ENCODE data around the gene MRPL12. TPM values are rescaled to one million over a fixed set of nuclear protein-coding genes. Genes with fewer than 3 reads are reported as not detected.

MRPL12 gene
- total RNA-seq, 2 donors from 2014 or later, result 49.1 to 64.7 TPM

- Mint-ChIP-seq H3K36me3 (ENCODE audit: insufficient read depth in 2 of 2) (peaks cover 0 to 3% of the 10 kb centered on the region in 2 donors), H3K4me1 (ENCODE audit: low read depth) (peaks cover 46% of the 10 kb centered on the region), H3K27me3 (ENCODE audit: low read depth) (no peaks in the 10 kb centered on the region), H3K4me3 (peak overlapping the region; percentile 83 to 87), H3K9me3 (no peaks in the 10 kb centered on the region), H3K27ac (peak overlapping the region; percentile 68)
- no peak for ATAC-seq (replicated peaks in 1 of 2)
- DNase-seq, result peak in 1 of 2 donors; percentile 28
These were observed 7.5 kb downstream of the MRPL12 start for GRCh38 chr17:81710514-81711308.

GRCh38 chr17:81711814-81712467, 8.8 kb downstream of the MRPL12 start, which contains the start of gene SLC25A10:
Gene SLC25A10, plus strand, starts transcription at chr17:81712284. Its CDS starts 143 bp downstream, at chr17:81712427.
- DNase-seq (peak; percentile 89), ATAC-seq (replicated peaks in 1 of 2) (peak; percentile 92 to 93)
- peak within 1 kb of the TSS; percentile 93 for H3K4me3 Mint-ChIP-seq
- H3K36me3 Mint-ChIP-seq (ENCODE audit: insufficient read depth in 2 of 2), result no peaks in the 10 kb centered on the region
- H3K27ac Mint-ChIP-seq, result peak within 1 kb of the TSS; percentile 51
- H3K27me3 Mint-ChIP-seq (ENCODE audit: low read depth), result no peaks in the 10 kb centered on the region
- peaks cover 34% of the 10 kb centered on the region for H3K4me1 Mint-ChIP-seq (ENCODE audit: low read depth)
- H3K9me3 Mint-ChIP-seq, result no peaks in the 10 kb centered on the region

- peak overlapping the region; percentile 93 for H3K4me3 Mint-ChIP-seq
- no peaks in the 10 kb centered on the region for H3K9me3 Mint-ChIP-seq
- H3K27me3 Mint-ChIP-seq (ENCODE audit: low read depth), result no peaks in the 10 kb centered on the region
- DNase-seq, result no peak
- peak in 1 of 2 donors; percentile 14 for ATAC-seq (replicated peaks in 1 of 2)
- H3K36me3 Mint-ChIP-seq (ENCODE audit: insufficient read depth in 2 of 2), result no peaks in the 10 kb centered on the region
- peak overlapping the region; percentile 51 for H3K27ac Mint-ChIP-seq
- H3K4me1 Mint-ChIP-seq (ENCODE audit: low read depth), result peaks cover 34% of the 10 kb centered on the region
These were observed 9.4 kb downstream of the MRPL12 start for GRCh38 chr17:81712468-81713003.

GRCh38 chr17:81713004-81713555, 9.9 kb downstream of the MRPL12 start:
- Mint-ChIP-seq H3K4me3 (peak overlapping the region; percentile 93), H3K36me3 (ENCODE audit: insufficient read depth in 2 of 2) (no peaks in the 10 kb centered on the region), H3K4me1 (ENCODE audit: low read depth) (peaks cover 34% of the 10 kb centered on the region), H3K9me3 (no peaks in the 10 kb centered on the region), H3K27me3 (ENCODE audit: low read depth) (no peaks in the 10 kb centered on the region), H3K27ac (peak overlapping the region; percentile 51)
- DNase-seq, result no peak
- no peak for ATAC-seq (replicated peaks in 1 of 2)

GRCh38 chr17:81713556-81714411, 10.6 kb downstream of the MRPL12 start:
- ATAC-seq (replicated peaks in 1 of 2) (no peak), DNase-seq (no peak)
- H3K4me3 Mint-ChIP-seq, result peak overlapping the region; percentile 93
- H3K27me3 Mint-ChIP-seq (ENCODE audit: low read depth), result no peaks in the 10 kb centered on the region
- no peak overlapping the region for H3K27ac Mint-ChIP-seq
- H3K36me3 Mint-ChIP-seq (ENCODE audit: insufficient read depth in 2 of 2), result no peaks in the 10 kb centered on the region
- H3K4me1 Mint-ChIP-seq (ENCODE audit: low read depth), result peaks cover 34% of the 10 kb centered on the region
- no peaks in the 10 kb centered on the region for H3K9me3 Mint-ChIP-seq

GRCh38 chr17:81714412-81715106, 11.4 kb downstream of the MRPL12 start:
- no peak for DNase-seq
- H3K36me3 Mint-ChIP-seq (ENCODE audit: insufficient read depth in 2 of 2), result no peaks in the 10 kb centered on the region
- no peak overlapping the region for H3K4me3 Mint-ChIP-seq
- no peaks in the 10 kb centered on the region for H3K9me3 Mint-ChIP-seq
- H3K27ac Mint-ChIP-seq, result no peak overlapping the region
- no peak for ATAC-seq (replicated peaks in 1 of 2)
- no peaks in the 10 kb centered on the region for H3K27me3 Mint-ChIP-seq (ENCODE audit: low read depth)
- peaks cover 34% of the 10 kb centered on the region for H3K4me1 Mint-ChIP-seq (ENCODE audit: low read depth)

- H3K4me3 Mint-ChIP-seq, result no peak overlapping the region
- no peak for ATAC-seq (replicated peaks in 1 of 2)
- no peak overlapping the region for H3K27ac Mint-ChIP-seq
- no peaks in the 10 kb centered on the region for H3K36me3 Mint-ChIP-seq (ENCODE audit: insufficient read depth in 2 of 2)
- H3K4me1 Mint-ChIP-seq (ENCODE audit: low read depth), result peaks cover 28% of the 10 kb centered on the region
- no peak for DNase-seq
- H3K27me3 Mint-ChIP-seq (ENCODE audit: low read depth), result no peaks in the 10 kb centered on the region
- H3K9me3 Mint-ChIP-seq, result no peaks in the 10 kb centered on the region
These were observed 12.1 kb downstream of the MRPL12 start for GRCh38 chr17:81715107-81715871.

GRCh38 chr17:81715872-81716673, 12.9 kb downstream of the MRPL12 start:
- Mint-ChIP-seq H3K27ac (no peak overlapping the region), H3K36me3 (ENCODE audit: insufficient read depth in 2 of 2) (peaks cover 0 to 1% of the 10 kb centered on the region in 2 donors), H3K4me1 (ENCODE audit: low read depth) (peaks cover 20% of the 10 kb centered on the region), H3K4me3 (no peak overlapping the region), H3K9me3 (no peaks in the 10 kb centered on the region), H3K27me3 (ENCODE audit: low read depth) (no peaks in the 10 kb centered on the region)
- DNase-seq, result no peak
- ATAC-seq (replicated peaks in 1 of 2), result no peak

GRCh38 chr17:81716674-81716996, 13.5 kb downstream of the MRPL12 start:
- no peak for DNase-seq
- H3K9me3 Mint-ChIP-seq, result no peaks in the 10 kb centered on the region
- H3K36me3 Mint-ChIP-seq (ENCODE audit: insufficient read depth in 2 of 2), result peaks cover 0 to 1% of the 10 kb centered on the region in 2 donors

GRCh38 chr17:81717049-81717765, 14.0 kb downstream of the MRPL12 start:
- Mint-ChIP-seq H3K36me3 (ENCODE audit: insufficient read depth in 2 of 2) (peaks cover 0 to 1% of the 10 kb centered on the region in 2 donors), H3K4me3 (no peak overlapping the region), H3K9me3 (no peaks in the 10 kb centered on the region), H3K27ac (no peak overlapping the region), H3K27me3 (ENCODE audit: low read depth) (no peaks in the 10 kb centered on the region), H3K4me1 (ENCODE audit: low read depth) (peaks cover 13% of the 10 kb centered on the region)
- ATAC-seq (replicated peaks in 1 of 2) (no peak), DNase-seq (no peak)

More at GRCh38 chr17:81716674-81716996, 13.5 kb downstream of the MRPL12 start:
- no peaks in the 10 kb centered on the region for H3K27me3 Mint-ChIP-seq (ENCODE audit: low read depth)
- H3K27ac Mint-ChIP-seq, result no peak overlapping the region
- ATAC-seq (replicated peaks in 1 of 2), result no peak
- no peak overlapping the region for H3K4me3 Mint-ChIP-seq
- peaks cover 14% of the 10 kb centered on the region for H3K4me1 Mint-ChIP-seq (ENCODE audit: low read depth)

GRCh38 chr17:81717766-81718089, 14.6 kb downstream of the MRPL12 start:
- no peak for ATAC-seq (replicated peaks in 1 of 2)
- Mint-ChIP-seq H3K36me3 (ENCODE audit: insufficient read depth in 2 of 2) (peaks cover 0 to 1% of the 10 kb centered on the region in 2 donors), H3K27ac (no peak overlapping the region), H3K4me1 (ENCODE audit: low read depth) (peaks cover 12% of the 10 kb centered on the region), H3K9me3 (no peaks in the 10 kb centered on the region), H3K4me3 (no peak overlapping the region), H3K27me3 (ENCODE audit: low read depth) (no peaks in the 10 kb centered on the region)
- no peak for DNase-seq
